Measurements from ENCODE around the gene TNFRSF21.

Gene TNFRSF21

DNA sequence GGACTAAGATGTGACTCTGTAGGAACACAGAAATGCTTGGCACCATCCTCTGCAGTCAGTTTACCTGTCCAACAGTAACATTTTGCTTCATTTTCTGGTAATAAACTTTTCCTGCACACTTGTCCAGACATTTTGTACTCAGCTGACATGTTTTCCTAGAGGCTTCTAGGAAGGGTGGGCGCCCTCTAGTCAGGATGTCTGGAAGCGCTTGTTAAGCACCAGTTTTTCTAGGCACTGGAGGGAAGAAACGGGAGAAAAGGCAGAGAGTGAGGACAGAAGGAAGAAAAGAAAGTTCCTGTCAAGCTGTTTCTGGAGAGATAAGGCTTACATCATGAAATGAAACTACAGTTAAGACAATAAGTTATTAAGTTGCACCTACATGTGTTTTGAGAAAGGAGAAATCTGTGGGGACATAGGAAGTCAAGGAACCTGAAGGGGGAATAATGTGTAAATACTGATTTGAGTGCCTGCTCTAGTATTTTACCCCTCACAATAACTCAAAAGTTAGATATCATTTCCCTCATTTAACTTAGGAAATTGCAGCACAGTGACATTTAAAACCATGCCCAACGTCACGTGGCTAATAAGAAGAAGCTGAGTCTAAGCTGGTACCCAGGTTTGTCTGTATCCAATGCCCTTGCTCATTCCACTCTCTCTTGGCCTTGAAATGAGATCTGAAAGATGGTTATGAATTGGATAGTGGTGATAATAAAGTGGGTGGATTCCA is 42.7 kb upstream of the TNFRSF21 start:
- DNase-seq (ENCODE audit: low read depth): no peak
- TF ChIP-seq, protein P1, sequence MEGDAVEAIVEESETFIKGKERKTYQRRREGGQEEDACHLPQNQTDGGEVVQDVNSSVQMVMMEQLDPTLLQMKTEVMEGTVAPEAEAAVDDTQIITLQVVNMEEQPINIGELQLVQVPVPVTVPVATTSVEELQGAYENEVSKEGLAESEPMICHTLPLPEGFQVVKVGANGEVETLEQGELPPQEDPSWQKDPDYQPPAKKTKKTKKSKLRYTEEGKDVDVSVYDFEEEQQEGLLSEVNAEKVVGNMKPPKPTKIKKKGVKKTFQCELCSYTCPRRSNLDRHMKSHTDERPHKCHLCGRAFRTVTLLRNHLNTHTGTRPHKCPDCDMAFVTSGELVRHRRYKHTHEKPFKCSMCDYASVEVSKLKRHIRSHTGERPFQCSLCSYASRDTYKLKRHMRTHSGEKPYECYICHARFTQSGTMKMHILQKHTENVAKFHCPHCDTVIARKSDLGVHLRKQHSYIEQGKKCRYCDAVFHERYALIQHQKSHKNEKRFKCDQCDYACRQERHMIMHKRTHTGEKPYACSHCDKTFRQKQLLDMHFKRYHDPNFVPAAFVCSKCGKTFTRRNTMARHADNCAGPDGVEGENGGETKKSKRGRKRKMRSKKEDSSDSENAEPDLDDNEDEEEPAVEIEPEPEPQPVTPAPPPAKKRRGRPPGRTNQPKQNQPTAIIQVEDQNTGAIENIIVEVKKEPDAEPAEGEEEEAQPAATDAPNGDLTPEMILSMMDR (IDR thresholded peaks at IDR 0.05; ENCODE audit: insufficient read depth, low read depth, low read length, missing control alignments): no peak
- no peak overlapping the region for H3K4me3 ChIP-seq (ENCODE audit: low read length)

DNA sequence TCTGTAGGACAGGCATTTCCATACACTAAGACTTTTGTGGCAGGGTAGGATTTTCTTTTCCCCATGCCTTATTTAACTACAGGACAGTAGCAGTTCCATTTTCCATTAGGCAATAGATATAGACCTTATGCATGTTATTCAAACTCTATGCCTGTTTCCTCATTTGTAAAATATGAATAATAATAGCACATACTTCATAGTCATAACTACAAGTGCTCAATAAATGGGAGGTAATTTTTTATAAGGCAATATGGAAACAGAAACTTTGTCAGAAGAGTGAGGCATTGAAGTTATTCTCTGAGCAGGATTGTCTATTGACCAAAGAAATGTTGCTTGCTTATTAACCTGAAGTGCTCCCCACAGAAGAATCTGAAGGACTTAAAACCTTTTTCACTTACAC is 41.9 kb upstream of the TNFRSF21 start:
- H3K4me3 ChIP-seq (ENCODE audit: low read length): no peak overlapping the region
- DNase-seq (ENCODE audit: low read depth): no peak
- TF ChIP-seq, protein P1 (IDR thresholded peaks at IDR 0.05; ENCODE audit: insufficient read depth, low read depth, low read length, missing control alignments): no peak

DNA sequence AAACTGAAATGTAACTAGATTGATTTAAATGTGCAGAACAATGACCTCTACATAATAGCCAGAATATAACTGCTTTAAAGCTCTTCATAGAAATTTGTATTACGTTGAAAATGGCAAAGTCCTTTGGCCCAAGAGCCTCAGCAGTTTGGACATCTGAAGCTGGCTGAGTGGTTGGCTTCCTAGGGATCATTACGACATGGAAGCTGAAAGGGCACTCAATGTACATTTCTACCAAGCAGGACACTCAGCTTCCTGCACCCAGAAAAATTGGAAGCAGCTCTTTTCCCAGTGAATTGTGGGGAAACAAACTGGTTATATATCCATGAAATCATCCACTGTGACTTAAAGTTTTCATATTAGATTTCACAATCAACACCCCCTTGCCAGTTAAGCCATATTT is 40.2 kb upstream of the TNFRSF21 start:
- DNase-seq (ENCODE audit: low read depth): no peak
- H3K4me3 ChIP-seq (ENCODE audit: low read length): no peak overlapping the region
- TF ChIP-seq, protein P1 (IDR thresholded peaks at IDR 0.05; ENCODE audit: insufficient read depth, low read depth, low read length, missing control alignments): no peak

DNA sequence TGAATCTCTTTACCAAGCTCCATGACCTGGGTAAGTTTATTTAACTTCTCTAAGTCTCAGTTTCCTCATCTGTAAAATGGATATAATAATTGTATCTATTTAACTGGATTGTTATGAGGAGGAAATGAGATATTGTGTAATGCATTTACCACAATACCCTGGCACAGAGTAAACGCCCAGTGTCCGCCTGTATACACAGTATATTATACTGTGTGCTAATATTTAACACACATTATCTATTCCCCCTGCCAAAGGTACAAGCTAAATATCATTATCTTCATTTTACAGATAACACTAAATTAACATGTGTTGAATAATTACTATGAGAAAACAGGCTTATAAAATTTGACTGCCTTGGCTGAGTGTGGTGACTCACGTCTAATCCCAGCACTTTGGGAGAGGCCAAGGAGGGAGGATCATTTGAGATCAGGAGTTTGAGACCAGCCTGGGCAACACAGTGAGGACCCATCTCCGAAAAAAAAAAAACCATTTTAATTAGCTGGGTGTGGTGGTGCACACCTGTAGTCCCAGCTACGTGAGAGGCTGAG is 38.7 kb upstream of the TNFRSF21 start:
- TF ChIP-seq, protein P1 (IDR thresholded peaks at IDR 0.05; ENCODE audit: insufficient read depth, low read depth, low read length, missing control alignments): no peak
- no peak overlapping the region for H3K4me3 ChIP-seq (ENCODE audit: low read length)
- DNase-seq (ENCODE audit: low read depth): no peak

DNA sequence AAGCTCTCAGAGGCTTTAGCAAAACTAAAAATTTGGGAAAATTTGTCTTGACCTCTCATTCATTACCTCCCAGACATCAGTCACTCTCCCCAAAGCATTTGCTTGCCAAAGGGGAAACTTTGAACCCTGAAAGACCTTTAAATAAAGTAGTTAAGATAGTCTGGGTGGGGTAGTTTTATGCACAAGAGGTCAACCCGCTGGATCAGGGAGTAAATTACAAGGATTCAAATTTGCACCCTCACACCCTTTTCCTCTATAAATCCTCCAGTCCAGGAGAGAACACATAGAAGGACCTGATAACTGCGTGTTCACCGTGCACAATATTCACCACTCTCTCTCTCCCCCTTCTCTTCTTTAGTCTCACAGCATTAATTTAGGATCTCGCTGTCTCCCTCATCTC is 36.1 kb upstream of the TNFRSF21 start:
- DNase-seq (ENCODE audit: low read depth): no peak
- TF ChIP-seq, protein P1 (IDR thresholded peaks at IDR 0.05; ENCODE audit: insufficient read depth, low read depth, low read length, missing control alignments): no peak
- H3K4me3 ChIP-seq (ENCODE audit: low read length): no peak overlapping the region

DNA sequence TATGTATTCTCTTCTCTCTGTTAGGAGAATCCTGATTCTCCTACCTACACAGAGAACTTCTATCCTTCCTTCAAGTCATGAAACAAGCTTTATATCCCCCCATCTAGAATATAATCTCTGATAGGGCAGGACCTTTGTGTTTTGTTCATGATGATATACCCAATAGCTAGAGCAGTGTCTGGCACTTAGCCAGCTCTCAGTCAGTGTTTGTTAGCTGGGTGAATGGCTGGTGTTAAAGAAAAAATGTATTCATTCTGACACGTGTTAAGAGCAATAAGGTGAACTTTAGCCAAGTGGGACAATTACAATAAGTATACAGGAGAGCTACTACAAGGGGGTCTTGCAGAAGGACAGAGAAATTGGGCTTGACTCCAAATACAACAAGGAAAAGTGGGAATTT is 34.3 kb upstream of the TNFRSF21 start:
- H3K4me3 ChIP-seq (ENCODE audit: low read length): no peak overlapping the region
- peak; percentile 23 for DNase-seq (ENCODE audit: low read depth)
- TF ChIP-seq, protein P1 (IDR thresholded peaks at IDR 0.05; ENCODE audit: insufficient read depth, low read depth, low read length, missing control alignments): no peak

DNA sequence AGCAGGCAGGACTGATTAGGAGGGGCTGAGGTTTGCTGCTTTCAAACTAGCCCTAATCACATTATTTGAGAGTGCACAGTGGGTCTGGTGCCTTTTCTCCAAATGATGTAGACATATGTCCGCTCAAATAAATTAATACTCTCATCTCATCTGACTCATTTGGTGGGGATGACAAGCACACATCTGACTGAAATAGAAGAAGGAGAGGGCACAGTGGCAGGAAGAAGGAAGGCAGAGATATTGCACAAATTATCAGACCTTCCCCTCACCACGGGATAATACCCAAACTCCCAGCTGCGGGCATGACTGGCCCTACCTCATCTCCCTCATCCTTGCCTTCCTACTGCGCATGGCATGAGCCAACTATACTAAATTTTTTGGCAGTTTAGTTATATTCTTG is 33.9 kb upstream of the TNFRSF21 start:
- no peak overlapping the region for H3K4me3 ChIP-seq (ENCODE audit: low read length)
- DNase-seq (ENCODE audit: low read depth): no peak
- TF ChIP-seq, protein P1 (IDR thresholded peaks at IDR 0.05; ENCODE audit: insufficient read depth, low read depth, low read length, missing control alignments): no peak
